ENCODE measurements around the gene REC8. TPM values are rescaled to one million over a fixed set of nuclear protein-coding genes. Genes with fewer than 3 reads are reported as not detected.

Gene REC8
- total RNA-seq, 1 donor from 2014 or later, result 35.3 TPM

GRCh38 chr14:24143511-24143910 is 28.4 kb upstream of the REC8 start:
- Mint-ChIP-seq H3K4me3 (no peak overlapping the region), H3K4me1 (peaks cover 75% of the 10 kb centered on the region), H3K36me3 (ENCODE audit: low read depth) (peaks cover 62% of the 10 kb centered on the region), H3K9me3 (no peaks in the 10 kb centered on the region), H3K27me3 (no peaks in the 10 kb centered on the region), H3K27ac (no peak overlapping the region)
- intact Hi-C loops (cut with micrococcal nuclease), result no loop called here
- CTCF ChIA-PET, result interaction anchor here (1.0 to 1.4 kb wide), 2 partner anchors 18 to 70 kb away, joined by 3 read pairs; partner anchors contain the start of genes CHMP4A and IRF9
- POLR2A ChIA-PET, result interaction anchor here (0.8 to 2.2 kb wide), 4 partner anchors 18 to 53 kb away, joined by 4 to 8 read pairs (median 4); partner anchors contain the start of genes DCAF11, IRF9 and NRL
- TF ChIP-seq CTCF (IDR thresholded peaks at IDR 0.05), result no peak
- ATAC-seq (ENCODE audit: low read depth) (no peak), DNase-seq (no peak)

- peaks cover 74% of the 10 kb centered on the region for H3K4me1 Mint-ChIP-seq
- H3K36me3 Mint-ChIP-seq (ENCODE audit: low read depth), result peaks cover 62% of the 10 kb centered on the region
Observed at GRCh38 chr14:24144451-24144850, 27.4 kb upstream of the REC8 start.

GRCh38 chr14:24145219-24145618 is 26.7 kb upstream of the REC8 start:
- intact Hi-C loops (cut with micrococcal nuclease), result no loop called here
- ATAC-seq (ENCODE audit: low read depth) (no peak), DNase-seq (no peak)
- CTCF ChIA-PET, result interaction anchor here (0.8 to 4.2 kb wide), 4 partner anchors 9 to 163 kb away, joined by 3 to 45 read pairs (median 20); partner anchors contain the start of genes IRF9 and PSME1
- Mint-ChIP-seq H3K4me1 (peaks cover 67% of the 10 kb centered on the region), H3K27ac (peak overlapping the region; percentile 94), H3K4me3 (peak overlapping the region; percentile 97), H3K27me3 (no peaks in the 10 kb centered on the region), H3K9me3 (no peaks in the 10 kb centered on the region), H3K36me3 (ENCODE audit: low read depth) (peaks cover 63% of the 10 kb centered on the region)
- POLR2A ChIA-PET, result interaction anchor here (0.9 to 4.6 kb wide), 13 partner anchors 8 to 285 kb away, joined by 3 to 94 read pairs (median 21); partner anchors contain the start of genes CBLN3, CHMP4A, DCAF11 and IRF9
- TF ChIP-seq CTCF (IDR thresholded peaks at IDR 0.05), result no peak

More at GRCh38 chr14:24144451-24144850, 27.4 kb upstream of the REC8 start:
- Mint-ChIP-seq H3K27ac (no peak overlapping the region), H3K27me3 (no peaks in the 10 kb centered on the region), H3K9me3 (no peaks in the 10 kb centered on the region), H3K4me3 (no peak overlapping the region)
- DNase-seq (no peak), ATAC-seq (ENCODE audit: low read depth) (no peak)
- intact Hi-C loops (cut with micrococcal nuclease), result no loop called here
- ChIA-PET POLR2A (interaction anchor here (0.5 to 2.2 kb wide), 4 partner anchors 17 to 97 kb away, joined by 3 to 9 read pairs (median 6); partner anchors contain the start of gene IRF9), CTCF (interaction anchor here (1.4 kb wide), 1 partner anchor 69 kb away, joined by 3 read pairs; the partner anchor contains the start of gene CHMP4A)
- TF ChIP-seq CTCF (IDR thresholded peaks at IDR 0.05), result no peak

- TF ChIP-seq CTCF (IDR thresholded peaks at IDR 0.05), result no peak
- intact Hi-C loops (cut with micrococcal nuclease), result loop anchor here (1.0 to 2.0 kb wide), 6 partner anchors 10 to 825 kb away; partner anchors contain the start of genes GMPR2, IPO4, NEDD8 and PABPN1
- Mint-ChIP-seq H3K36me3 (ENCODE audit: low read depth) (peaks cover 70% of the 10 kb centered on the region), H3K4me3 (peak overlapping the region; percentile 97), H3K4me1 (peaks cover 61% of the 10 kb centered on the region), H3K27me3 (no peaks in the 10 kb centered on the region), H3K27ac (peak overlapping the region; percentile 94), H3K9me3 (no peaks in the 10 kb centered on the region)
- CTCF ChIA-PET, result interaction anchor here (0.8 to 4.2 kb wide), 6 partner anchors 10 to 163 kb away, joined by 3 to 45 read pairs (median 11); partner anchors contain the start of genes DCAF11, IRF9, PCK2 and PSME1
- DNase-seq (no peak), ATAC-seq (ENCODE audit: low read depth) (no peak)
- POLR2A ChIA-PET, result interaction anchor here (0.6 to 4.6 kb wide), 23 partner anchors 9 to 284 kb away, joined by 3 to 94 read pairs (median 10); partner anchors contain the start of genes CBLN3, CHMP4A, DCAF11 and IPO4
Observed at GRCh38 chr14:24145690-24146452, 26.0 kb upstream of the REC8 start.

All from activated B cell treated with CpG ODN at 0.5 μM for 24 hours (primary cell).